ACHN (cell line): ENCODE measurements around the gene NLGN4Y.
"Not testable (repeated sequence)": the region's sequence is repeated elsewhere in the genome, so short reads cannot be mapped to it uniquely, and the experiment has no call there.

Experiments used
- DNase-seq: peaks from one replicate; pipeline ENCODE4 v3.0.0-alpha.2; 2015
- in situ Hi-C: cut with HindIII; loops from 2 replicates; pipeline ENCODE4 v1.10.0; 2017; ENCODE audit warnings: low sequenced_read_pairs, low pct_ligation_motif_present, low pct_unique_long_range_greater_than_20kb

The NLGN4Y gene

DNA sequence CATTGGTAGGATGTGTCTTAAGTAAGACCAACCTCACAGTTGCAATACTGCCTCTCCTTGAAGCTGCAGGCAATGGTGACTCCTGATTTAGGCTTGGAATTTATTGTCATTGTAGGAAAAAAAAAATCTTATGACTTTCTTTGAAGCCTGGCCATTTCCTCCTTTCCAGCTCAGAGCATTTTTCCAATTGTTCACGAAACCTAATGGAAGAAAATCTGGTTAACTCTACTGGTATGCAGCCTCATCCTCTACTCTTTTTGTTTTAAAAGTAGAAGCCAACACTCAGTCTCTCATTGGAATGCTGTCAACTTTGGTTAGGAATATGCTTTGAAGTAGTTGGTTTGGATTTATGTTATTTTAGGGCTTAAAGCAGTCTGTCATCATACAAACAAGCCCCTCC, 298.6 kb downstream of the NLGN4Y start:
- in situ Hi-C loops: no loop called here
- no peak for DNase-seq

DNA sequence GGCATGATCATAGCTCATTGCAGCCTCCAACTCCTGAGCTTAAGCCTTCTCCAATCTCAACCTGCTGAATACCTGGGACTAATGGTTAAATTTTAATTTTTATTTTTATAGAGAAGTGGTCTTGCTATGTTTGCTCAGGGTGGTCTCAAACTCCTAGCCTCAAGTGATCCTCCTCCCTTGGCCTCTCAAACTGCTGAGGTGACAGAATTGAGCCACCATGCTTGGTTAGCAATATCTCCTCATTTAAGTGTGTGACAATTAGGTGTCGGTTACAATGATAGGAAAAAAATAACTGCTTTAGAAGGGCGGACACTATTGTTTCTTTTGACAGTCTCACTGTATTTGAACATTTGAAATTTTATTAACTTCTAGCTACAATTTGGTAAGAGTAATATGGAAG, 300.3 kb downstream of the NLGN4Y start:
- in situ Hi-C loops: no loop called here
- DNase-seq: no peak

DNA sequence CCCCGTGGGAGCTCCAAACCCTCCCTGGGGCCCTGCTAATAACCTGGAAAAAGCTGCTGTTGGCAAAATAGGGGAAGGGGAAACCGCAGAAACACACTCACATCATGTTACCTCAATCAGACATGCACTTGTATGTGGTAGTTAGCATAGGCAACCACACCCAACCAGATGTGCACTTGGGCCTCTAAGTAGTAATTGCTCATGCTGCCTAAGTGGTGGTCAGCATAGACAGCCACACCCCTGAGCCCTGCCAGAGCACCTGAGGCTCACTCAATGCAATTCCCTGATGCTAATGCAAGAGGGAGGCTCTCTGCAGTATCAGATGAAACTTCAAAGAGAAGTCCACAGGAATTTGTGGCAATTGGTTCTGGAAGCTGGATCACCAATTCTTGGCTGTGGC, 301.4 kb downstream of the NLGN4Y start:
- in situ Hi-C loops: no loop called here
- DNase-seq: no peak

DNA sequence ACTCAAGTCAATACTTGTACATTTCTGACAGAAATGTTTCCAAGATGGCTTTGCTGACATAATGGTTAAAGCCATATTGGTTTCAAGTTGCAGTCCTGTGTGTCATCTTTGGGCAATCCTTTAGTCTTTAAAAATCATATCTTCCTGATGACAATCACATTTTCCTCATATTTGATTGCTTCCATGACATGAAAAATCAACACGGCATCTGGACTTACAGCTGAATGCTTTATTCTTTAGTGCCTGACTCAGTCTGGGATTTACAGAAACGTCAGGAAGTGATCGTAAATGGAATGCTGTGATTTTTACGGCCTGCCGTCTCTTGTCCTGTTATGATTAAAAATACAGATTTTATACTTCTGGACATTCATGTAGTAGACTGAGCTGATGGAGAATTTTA, 304.2 kb downstream of the NLGN4Y start:
- in situ Hi-C loops: no loop called here
- DNase-seq: no peak

DNA sequence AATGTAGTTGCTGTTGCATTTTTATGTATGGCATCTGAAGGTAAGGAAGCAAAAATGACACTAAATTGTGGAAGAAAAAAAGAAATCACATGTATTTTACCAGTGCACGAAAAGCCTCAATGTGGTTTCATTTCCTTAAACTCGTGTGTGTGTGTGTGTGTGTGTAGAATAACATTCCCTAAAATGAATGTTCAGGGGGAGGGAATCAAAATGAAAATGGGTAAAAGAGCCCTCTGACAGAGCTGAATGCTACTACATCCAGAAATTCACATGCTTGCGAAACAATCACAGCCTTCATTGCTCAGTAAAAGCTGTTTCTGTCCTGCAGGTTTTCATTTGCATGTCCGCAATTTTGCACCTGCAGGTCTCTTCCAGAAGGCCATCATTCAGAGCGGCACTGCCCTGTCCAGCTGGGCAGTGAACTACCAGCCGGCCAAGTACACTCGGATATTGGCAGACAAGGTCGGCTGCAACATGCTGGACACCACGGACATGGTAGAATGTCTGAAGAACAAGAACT, 305.1 kb downstream of the NLGN4Y start:
- in situ Hi-C loops: no loop called here
- no peak for DNase-seq

DNA sequence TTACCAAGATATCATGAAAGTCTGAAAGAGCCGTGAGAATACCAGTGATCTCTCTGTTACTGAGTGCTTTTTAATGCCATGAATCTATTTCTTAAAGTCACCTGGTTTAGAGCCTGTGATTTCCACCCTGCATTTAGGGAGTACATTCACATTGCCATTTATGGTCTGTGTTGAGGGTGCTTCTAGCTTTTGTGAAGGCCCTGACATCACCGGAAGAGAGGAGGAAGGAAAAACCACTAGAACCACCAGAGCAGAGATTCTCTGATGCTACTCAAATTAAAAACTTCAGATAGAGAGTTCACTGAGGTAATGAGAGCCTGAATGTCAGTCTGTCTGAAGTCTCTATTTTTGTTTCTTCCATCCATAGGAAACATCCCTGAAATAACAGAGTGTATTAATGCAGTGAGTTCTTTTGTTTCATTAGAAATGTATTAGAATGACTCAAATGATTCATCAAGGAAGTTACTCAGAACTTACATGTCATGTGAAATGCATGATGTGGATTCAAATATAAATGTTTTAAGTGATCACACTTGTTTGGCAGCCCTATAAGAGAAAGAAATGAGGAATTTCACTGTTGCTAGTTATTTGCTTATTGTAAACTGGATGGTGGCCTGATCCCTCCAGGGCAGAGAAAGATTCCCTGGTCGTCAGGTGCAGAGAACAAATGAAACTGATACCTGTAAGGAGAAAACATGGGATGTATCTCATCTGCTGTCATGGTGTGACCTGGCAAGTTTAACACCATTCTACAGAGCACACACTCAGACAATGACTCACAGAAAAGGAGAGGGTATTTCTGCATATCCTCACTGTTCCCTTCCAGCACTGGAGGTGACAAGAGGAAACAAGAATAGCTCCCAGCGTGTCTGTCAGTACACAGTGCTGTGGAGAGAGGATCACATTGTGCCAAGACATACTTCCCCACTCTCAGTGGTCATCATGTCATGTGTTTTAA, 310.1 kb downstream of the NLGN4Y start:
- DNase-seq: no peak
- in situ Hi-C loops: no loop called here

DNA sequence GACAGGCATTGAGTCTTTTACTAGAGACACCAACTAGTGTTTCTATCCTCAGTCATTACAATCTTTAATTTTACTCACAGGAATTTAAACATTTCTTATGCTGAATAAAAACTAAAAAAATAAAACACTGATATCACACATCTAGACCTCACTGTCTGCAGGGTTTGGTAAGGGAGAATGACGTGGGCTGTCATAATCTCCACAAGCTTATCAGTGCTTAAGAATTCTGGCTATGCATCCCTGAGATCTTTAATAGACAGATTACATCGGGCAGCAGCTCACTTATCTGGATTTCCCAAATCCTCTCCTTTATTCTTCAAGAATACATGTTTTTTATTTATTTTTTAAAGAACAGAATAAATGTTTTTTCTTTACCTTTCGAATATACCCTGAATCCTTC, 313.1 kb downstream of the NLGN4Y start:
- in situ Hi-C loops: no loop called here
- DNase-seq: no peak

DNA sequence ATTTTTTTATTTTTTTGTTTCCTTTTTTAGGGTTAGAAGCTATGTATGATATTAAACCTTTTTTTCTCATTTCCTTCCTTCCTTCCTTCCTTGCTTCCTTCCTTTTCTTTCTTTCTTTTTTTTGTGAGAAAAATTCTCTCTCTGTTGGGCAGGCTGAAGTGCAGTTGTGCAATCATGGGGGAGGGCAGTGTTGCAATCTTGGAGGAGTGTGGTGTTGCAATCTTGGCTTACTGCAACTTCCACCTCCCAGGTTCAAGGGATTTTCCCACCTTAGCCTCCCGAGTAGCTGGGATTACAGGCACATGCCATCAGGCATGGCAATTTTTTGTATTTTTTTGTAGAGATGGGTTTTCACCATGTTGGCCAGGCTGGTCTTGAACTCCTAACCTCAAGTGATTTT, 326.4 kb downstream of the NLGN4Y start:
- no peak for DNase-seq
- in situ Hi-C loops: no loop called here

DNA sequence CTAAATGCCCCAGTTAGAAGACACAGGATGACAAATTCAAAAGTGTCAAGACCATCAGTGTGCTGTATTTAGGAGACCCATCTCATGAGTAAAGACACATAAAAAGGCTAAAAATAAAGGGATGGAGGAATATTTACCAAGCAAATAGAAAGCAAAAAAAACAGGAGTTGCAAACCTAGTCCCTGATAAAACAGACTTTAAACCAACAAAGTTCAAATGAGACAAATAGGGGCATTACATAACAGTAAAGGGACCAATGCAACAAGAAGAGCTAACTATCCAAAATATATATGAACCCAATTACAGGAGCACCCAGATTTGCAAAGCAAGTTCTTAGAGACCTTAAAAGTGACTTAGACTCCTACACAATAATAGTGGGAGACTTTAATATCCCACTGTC, 336.1 kb downstream of the NLGN4Y start:
- in situ Hi-C loops: no loop called here
- no peak for DNase-seq

DNA sequence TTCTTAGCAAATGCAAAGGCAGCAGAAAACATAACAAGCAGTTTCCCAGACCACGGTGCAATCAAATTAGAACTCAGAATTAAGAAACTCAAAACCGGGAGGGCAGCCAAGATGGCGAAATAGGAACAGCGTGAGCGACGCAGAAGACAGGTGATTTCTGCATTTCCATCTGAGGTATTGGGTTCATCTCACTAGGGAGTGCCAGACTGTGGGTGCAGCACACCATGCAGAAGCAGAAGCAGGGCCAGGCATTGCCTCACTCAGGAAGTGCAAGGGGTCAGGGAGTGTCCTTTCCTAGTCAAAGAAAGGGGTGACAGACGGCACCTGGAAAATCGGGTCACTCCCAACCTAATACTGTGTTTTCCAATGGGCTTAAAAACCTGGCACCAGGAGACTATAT, 336.7 kb downstream of the NLGN4Y start:
- DNase-seq, in situ Hi-C loops: not testable (repeated sequence)

DNA sequence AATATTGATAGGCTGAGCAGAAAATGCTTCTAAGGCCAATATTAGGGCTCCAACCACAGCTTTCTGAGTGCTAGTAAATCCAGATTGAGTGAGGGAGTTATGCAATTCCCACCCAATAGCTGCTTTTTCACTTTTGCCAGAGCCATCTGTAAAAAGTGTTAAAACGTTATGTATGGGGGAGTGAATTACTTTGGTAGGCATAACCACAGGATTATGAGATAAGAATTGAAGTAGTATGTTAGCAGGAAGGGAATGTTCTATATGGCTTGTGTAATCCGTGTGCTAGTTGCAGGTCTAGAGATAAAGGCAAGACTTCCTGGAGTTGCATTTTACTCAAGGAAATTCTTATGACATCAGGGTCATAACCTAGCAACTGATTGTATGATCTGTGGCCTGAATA, 347.6 kb downstream of the NLGN4Y start:
- no peak for DNase-seq
- in situ Hi-C loops: no loop called here
